ENCODE measurements around the gene NOTCH2NLA.
"Not testable (repeated sequence)": the region's sequence is repeated elsewhere in the genome, so short reads cannot be mapped to it uniquely, and the experiment has no call there.

The NOTCH2NLA gene
- long read RNA-seq, donor 1, partial matches to known transcripts = 0 of 4 reads
- long read RNA-seq, donor 1, other reads (novel, unspliced or antisense) = 0 of 4 reads
- long read RNA-seq, donor 2, transcript NOTCH2NLA-201 (5 exons, 1,874 nt) = major isoform, 8 of 8 reads
- long read RNA-seq, donor 2, partial matches to known transcripts = 0 of 8 reads
- long read RNA-seq, donor 2, other reads (novel, unspliced or antisense) = 0 of 8 reads
- long read RNA-seq, donor 3, transcript NOTCH2NLA-201 (5 exons, 1,874 nt) = major isoform, 8 of 14 reads
- long read RNA-seq, donor 3, partial matches to known transcripts = 6 of 14 reads
- long read RNA-seq, donor 3, other reads (novel, unspliced or antisense) = 0 of 14 reads
- long read RNA-seq, donor 4, transcript NOTCH2NLA-201 (5 exons, 1,874 nt) = major isoform, 8 of 16 reads
- long read RNA-seq, donor 4, partial matches to known transcripts = 8 of 16 reads
- long read RNA-seq, donor 4, other reads (novel, unspliced or antisense) = 0 of 16 reads
- long read RNA-seq, donor 5, transcript NOTCH2NLA-201 (5 exons, 1,874 nt) = major isoform, 9 of 9 reads
- long read RNA-seq, donor 5, partial matches to known transcripts = 0 of 9 reads
- long read RNA-seq, donor 5, other reads (novel, unspliced or antisense) = 0 of 9 reads
- long read RNA-seq, donor 6, transcript NOTCH2NLA-201 (5 exons, 1,874 nt) = major isoform, 5 of 7 reads
- long read RNA-seq, donor 6, partial matches to known transcripts = 0 of 7 reads
- long read RNA-seq, donor 6, other reads (novel, unspliced or antisense) = 0 of 7 reads
- long read RNA-seq, donor 7, transcript NOTCH2NLA-201 (5 exons, 1,874 nt) = major isoform, 6 of 6 reads
- long read RNA-seq, donor 7, partial matches to known transcripts = 0 of 6 reads
- long read RNA-seq, donor 7, other reads (novel, unspliced or antisense) = 0 of 6 reads
- long read RNA-seq, donor 8, partial matches to known transcripts = 0 of 11 reads
- long read RNA-seq, donor 8, other reads (novel, unspliced or antisense) = 7 of 11 reads

DNA sequence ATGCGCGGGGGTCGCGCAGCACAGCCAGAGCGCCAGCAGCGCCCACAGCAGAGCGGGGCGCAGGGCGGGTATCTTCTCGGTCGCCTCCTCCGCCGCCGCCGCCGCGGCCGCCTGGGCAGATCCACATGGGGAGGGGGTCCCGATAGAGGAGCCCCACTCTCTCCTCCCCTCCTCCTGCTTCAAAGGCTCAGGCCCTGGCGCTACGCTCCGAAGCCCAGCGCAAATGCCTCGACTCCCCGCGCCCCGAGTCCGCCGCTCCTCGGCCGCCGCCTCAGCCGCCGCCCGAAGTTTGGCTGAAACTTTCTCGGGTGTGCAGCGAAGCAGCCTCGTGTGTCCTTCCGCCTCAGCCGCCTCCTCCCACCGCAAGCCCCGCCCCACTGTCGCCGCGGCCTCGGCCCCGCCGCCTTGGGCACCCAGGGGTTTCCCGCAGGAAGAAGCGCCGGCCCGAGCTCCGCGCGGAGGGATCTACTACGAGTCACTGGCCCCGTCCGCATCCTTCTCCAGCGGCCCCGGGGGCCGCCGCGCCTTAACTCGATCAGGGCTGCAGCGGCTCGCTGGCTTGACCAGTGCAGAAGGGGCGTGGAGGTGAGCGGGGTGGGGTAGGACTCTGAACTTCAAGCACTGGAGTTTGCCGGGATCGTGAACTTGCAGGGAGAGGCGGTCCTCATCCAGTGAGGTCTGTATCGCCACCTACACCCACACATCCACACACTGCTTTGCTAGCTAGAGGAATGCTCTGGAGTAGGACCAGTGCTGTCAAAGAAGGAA lies at the start of gene NOTCH2NLA:
Gene NOTCH2NLA (minus strand): TSS at position 312 of the 768 bp plus-strand sequence. CDS start 39,684 bp downstream, outside the sequence.
- not testable (repeated sequence) for DNase-seq

- DNase-seq = not testable (repeated sequence)
Observed at GRCh38 chr1:146278346-146278745, 49.5 kb upstream of the NOTCH2NLA start.

- DNase-seq = not testable (repeated sequence)
Observed at GRCh38 chr1:146277087-146277486, 48.3 kb upstream of the NOTCH2NLA start.

GRCh38 chr1:146274083-146274482 lies 45.3 kb upstream of the NOTCH2NLA start:
- not testable (repeated sequence) for DNase-seq

- not testable (repeated sequence) for DNase-seq
Observed at GRCh38 chr1:146273194-146273593, 44.4 kb upstream of the NOTCH2NLA start.

- DNase-seq = not testable (repeated sequence)
Observed at GRCh38 chr1:146272734-146273133, 43.9 kb upstream of the NOTCH2NLA start.

DNA sequence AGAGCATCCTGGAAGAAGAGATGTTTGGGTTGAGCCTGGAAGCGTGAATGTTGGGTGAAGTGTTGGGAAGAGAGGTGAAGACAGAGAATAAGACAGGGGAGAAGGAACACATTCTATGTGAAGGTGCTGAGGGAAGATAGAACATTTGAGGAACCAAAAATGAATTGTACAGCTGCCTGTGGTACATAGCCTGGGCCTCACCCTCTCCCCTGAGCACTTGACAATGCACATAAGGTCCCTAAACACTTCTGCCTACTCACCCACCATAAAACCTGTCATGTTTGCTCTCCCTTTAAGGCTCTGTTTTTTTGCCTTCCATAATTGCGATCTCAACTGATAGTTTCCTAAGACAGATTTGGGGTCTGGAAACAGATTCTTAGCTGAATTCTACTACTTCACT lies 43.2 kb upstream of the NOTCH2NLA start:
- DNase-seq = not testable (repeated sequence)

GRCh38 chr1:146270129-146270528 lies 41.3 kb upstream of the NOTCH2NLA start:
- DNase-seq = not testable (repeated sequence)

GRCh38 chr1:146266179-146266748 lies 37.4 kb upstream of the NOTCH2NLA start:
- not testable (repeated sequence) for DNase-seq

DNA sequence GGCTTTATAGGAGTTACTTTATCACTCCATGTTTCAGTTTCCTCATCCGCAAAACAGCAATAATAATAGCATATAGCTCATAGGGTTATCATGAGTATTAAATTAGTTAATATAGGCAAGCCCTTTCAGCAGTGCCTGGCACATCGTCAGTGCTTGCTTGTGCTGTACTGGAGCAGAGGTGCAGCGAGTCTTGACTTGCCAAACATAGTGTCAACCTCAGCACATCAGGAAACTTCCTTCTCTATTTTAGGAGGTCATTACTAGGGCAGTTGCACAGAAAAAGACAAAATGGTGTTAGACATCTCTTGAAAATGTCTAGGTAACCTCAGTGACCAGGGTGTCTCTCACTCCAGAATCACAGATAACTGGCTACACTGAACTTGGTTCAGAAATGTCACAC lies 35.9 kb upstream of the NOTCH2NLA start:
- DNase-seq = not testable (repeated sequence)

- DNase-seq = not testable (repeated sequence)
Observed at GRCh38 chr1:146260006-146260730, 31.3 kb upstream of the NOTCH2NLA start.

DNA sequence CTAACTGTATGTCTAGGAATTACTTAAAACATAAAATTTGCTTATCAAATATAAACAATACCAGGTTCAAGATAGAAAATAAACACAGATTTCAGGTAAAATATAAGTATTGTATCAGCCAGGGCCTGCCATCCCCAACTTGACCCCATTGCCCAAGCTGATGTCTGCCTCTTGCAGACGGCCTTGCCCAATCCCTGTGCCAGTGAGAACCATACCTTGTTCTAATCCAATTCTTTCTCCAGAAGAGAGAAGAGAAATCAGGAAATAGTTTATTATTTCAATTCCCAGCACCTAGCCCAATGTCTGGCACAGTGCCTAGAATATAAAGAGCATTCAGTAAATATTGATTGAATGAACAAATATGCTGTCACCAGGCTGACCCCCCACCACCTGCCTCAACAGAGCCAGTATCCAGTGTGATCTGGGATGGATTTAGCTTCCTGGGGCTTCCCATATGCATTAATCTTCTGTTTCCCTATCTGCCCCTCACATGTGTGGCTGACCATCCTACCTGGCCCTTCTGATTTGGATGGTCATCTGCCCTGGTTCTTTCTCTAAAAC lies 29.3 kb upstream of the NOTCH2NLA start:
- not testable (repeated sequence) for DNase-seq

- DNase-seq = not testable (repeated sequence)
Observed at GRCh38 chr1:146254569-146255197, 25.9 kb upstream of the NOTCH2NLA start.

- not testable (repeated sequence) for DNase-seq
Observed at GRCh38 chr1:146253249-146253855, 24.5 kb upstream of the NOTCH2NLA start.

GRCh38 chr1:146251523-146251922 lies 22.7 kb upstream of the NOTCH2NLA start:
- DNase-seq = not testable (repeated sequence)

- not testable (repeated sequence) for DNase-seq
Observed at GRCh38 chr1:146248643-146249042, 19.8 kb upstream of the NOTCH2NLA start.

GRCh38 chr1:146236626-146237025 lies 7.8 kb upstream of the NOTCH2NLA start:
- DNase-seq = not testable (repeated sequence)

GRCh38 chr1:146236026-146236601 lies 7.3 kb upstream of the NOTCH2NLA start:
- not testable (repeated sequence) for DNase-seq

GRCh38 chr1:146228144-146228682 lies 608 bp downstream of the NOTCH2NLA start:
- DNase-seq = not testable (repeated sequence)
